Neuron (in vitro differentiated cells): ENCODE measurements around the gene SSPN.
A peak's percentile ranks its signal among the peaks of the same experiment; 100 is the strongest.

ENCODE experiments used
- H2AFZ ChIP-seq: one replicate; pipeline ENCODE4 v1.6.1; 2013; ENCODE audit warnings: low read depth, mild to moderate bottlenecking, inconsistent platforms, low read length, moderate library complexity
- H3K27me3 ChIP-seq: one replicate; pipeline ENCODE4 v1.6.1; 2013; ENCODE audit warnings: low read length; ENCODE audit not compliant: insufficient read depth
- H3K36me3 ChIP-seq: one replicate; pipeline ENCODE4 v1.6.1; 2013; ENCODE audit warnings: low read length; ENCODE audit not compliant: insufficient read depth
- H3K4me1 ChIP-seq: one replicate; pipeline ENCODE4 v1.6.1; 2013; ENCODE audit warnings: low read length; ENCODE audit not compliant: insufficient read depth
- H3K4me3 ChIP-seq: 2 replicates; pipeline ENCODE4 v1.5.1; 2013; ENCODE audit warnings: mild to moderate bottlenecking, low read length, moderate library complexity
- H3K9me3 ChIP-seq: one replicate; pipeline ENCODE4 v1.6.1; 2013; ENCODE audit warnings: low read length

Gene SSPN

GRCh38 chr12:26172013-26172412 is 23.4 kb upstream of the SSPN start:
- Histone ChIP-seq H2AFZ (no peak overlapping the region), H3K4me3 (no peak overlapping the region), H3K9me3 (no peaks in the 10 kb centered on the region), H3K36me3 (no peaks in the 10 kb centered on the region), H3K27me3 (no peaks in the 10 kb centered on the region), H3K4me1 (peaks cover 7% of the 10 kb centered on the region)

DNA sequence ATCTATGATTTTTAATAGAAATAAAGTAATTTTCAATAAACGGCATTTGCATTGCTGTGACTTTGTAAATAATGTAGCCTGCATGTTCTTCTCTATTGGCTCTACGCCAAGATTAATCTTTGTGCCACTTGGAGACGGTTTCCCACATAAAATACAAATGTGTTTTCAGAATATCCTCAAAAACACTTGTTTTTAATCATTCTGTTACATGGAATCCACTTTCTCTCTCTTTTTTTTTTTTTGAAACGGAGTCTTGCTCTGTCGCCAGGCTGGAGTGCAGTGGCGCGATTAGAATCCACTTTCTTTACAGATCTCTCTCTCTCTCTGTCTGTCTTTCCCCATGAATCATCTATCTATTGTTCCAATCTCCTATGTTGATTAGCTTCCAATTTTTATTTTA is 22.8 kb upstream of the SSPN start:
- Histone ChIP-seq H3K4me3 (no peak overlapping the region), H3K4me1 (peaks cover 7% of the 10 kb centered on the region), H3K27me3 (no peaks in the 10 kb centered on the region), H3K9me3 (no peaks in the 10 kb centered on the region), H2AFZ (peak overlapping the region; percentile 83), H3K36me3 (no peaks in the 10 kb centered on the region)

DNA sequence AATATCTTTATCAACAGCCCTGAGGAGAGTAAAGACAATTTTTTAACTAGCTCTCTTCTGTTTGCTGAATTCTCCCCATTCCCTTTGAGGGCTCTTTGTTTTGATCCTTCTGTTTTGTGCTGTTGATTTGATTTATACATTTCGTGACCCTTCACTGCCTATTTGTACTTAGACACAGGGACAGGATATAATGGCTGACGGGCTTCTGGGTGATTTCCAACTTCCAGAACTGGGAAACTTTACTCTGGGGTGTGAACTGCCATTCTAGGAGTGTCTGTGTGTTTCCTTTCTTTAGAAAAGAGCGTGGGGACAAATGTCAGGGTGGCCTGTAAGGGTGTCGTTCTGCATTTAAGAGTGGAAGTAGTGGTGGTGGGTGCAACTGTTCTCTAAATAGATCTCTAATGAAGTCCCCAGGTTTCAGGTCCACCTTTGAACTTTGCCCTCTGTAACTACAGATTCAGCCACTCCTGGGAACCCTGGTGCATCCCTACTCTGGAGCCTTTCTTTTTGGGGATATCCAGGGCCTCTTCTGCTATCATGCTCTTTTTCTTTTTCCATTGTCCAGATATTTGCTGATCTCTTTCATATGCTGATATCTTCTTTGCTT is 22.3 kb upstream of the SSPN start:
- H3K4me1 ChIP-seq: peaks cover 7% of the 10 kb centered on the region
- H2AFZ ChIP-seq: peak overlapping the region; percentile 83
- no peaks in the 10 kb centered on the region for H3K36me3 ChIP-seq
- H3K27me3 ChIP-seq: no peaks in the 10 kb centered on the region
- no peak overlapping the region for H3K4me3 ChIP-seq
- H3K9me3 ChIP-seq: no peaks in the 10 kb centered on the region

DNA sequence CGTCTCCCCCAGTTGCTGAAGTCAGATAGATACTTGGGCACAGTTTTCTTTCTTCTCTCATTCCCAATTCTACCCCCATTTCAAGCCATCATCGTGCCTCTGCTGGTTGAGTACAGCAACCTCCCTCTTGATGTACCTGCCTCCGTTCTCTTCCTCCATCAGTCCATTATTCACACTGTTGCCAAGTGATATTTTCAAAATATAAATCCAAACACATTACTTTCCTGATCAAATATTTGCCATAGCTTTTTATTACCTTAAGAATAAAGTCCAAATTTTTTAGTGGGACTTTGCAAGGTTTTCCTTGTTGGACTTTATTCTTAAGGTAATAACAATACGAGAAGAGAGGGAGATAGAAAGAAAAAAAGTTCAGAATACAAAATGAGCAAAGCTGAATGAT is 18.6 kb upstream of the SSPN start:
- Histone ChIP-seq H3K9me3 (no peaks in the 10 kb centered on the region), H3K36me3 (no peaks in the 10 kb centered on the region), H3K27me3 (no peaks in the 10 kb centered on the region), H2AFZ (no peak overlapping the region), H3K4me1 (peaks cover 7% of the 10 kb centered on the region), H3K4me3 (no peak overlapping the region)

GRCh38 chr12:26177283-26177682 is 18.1 kb upstream of the SSPN start:
- no peaks in the 10 kb centered on the region for H3K9me3 ChIP-seq
- H3K36me3 ChIP-seq: no peaks in the 10 kb centered on the region
- H3K4me1 ChIP-seq: peaks cover 7% of the 10 kb centered on the region
- H3K27me3 ChIP-seq: no peaks in the 10 kb centered on the region
- no peak overlapping the region for H3K4me3 ChIP-seq
- no peak overlapping the region for H2AFZ ChIP-seq

DNA sequence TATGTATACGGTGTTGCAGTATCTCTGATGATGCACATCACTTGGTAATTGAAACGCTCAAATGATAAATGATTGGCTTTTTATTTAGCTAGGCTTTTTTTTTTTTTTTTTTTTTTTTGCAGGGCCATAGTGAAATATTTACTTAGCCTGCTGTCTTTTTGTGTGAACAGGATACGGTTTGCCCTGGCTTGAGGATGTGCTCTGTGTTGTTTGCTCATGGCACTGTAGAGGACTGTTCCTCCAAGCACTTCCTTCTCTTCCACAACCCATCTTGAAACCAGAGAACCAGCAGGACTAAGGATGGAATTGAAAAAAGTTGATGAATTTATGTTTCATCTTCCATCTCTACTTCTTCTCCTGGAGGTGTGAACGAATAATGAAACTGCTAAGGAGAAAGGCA is 15.5 kb upstream of the SSPN start:
- no peak overlapping the region for H3K4me3 ChIP-seq
- no peaks in the 10 kb centered on the region for H3K9me3 ChIP-seq
- H3K4me1 ChIP-seq: no peaks in the 10 kb centered on the region
- no peak overlapping the region for H2AFZ ChIP-seq
- H3K36me3 ChIP-seq: no peaks in the 10 kb centered on the region
- H3K27me3 ChIP-seq: no peaks in the 10 kb centered on the region

GRCh38 chr12:26182377-26182776 is 13.0 kb upstream of the SSPN start:
- no peaks in the 10 kb centered on the region for H3K4me1 ChIP-seq
- H2AFZ ChIP-seq: no peak overlapping the region
- no peaks in the 10 kb centered on the region for H3K36me3 ChIP-seq
- no peaks in the 10 kb centered on the region for H3K9me3 ChIP-seq
- H3K4me3 ChIP-seq: no peak overlapping the region
- H3K27me3 ChIP-seq: no peaks in the 10 kb centered on the region

- H3K4me1 ChIP-seq: no peaks in the 10 kb centered on the region
- no peaks in the 10 kb centered on the region for H3K27me3 ChIP-seq
- H3K36me3 ChIP-seq: no peaks in the 10 kb centered on the region
- H2AFZ ChIP-seq: no peak overlapping the region
- no peaks in the 10 kb centered on the region for H3K9me3 ChIP-seq
- no peak overlapping the region for H3K4me3 ChIP-seq
Measured at GRCh38 chr12:26185532-26186320, 9.6 kb upstream of the SSPN start.

- H3K36me3 ChIP-seq: no peaks in the 10 kb centered on the region
- H3K4me1 ChIP-seq: no peaks in the 10 kb centered on the region
- H2AFZ ChIP-seq: no peak overlapping the region
- H3K9me3 ChIP-seq: no peaks in the 10 kb centered on the region
- no peak overlapping the region for H3K4me3 ChIP-seq
- H3K27me3 ChIP-seq: no peaks in the 10 kb centered on the region
Measured at GRCh38 chr12:26187014-26187798, 8.2 kb upstream of the SSPN start.

- H2AFZ ChIP-seq: no peak overlapping the region
- H3K36me3 ChIP-seq: no peaks in the 10 kb centered on the region
- no peaks in the 10 kb centered on the region for H3K4me1 ChIP-seq
Measured at GRCh38 chr12:26188127-26188526, 7.2 kb upstream of the SSPN start.

GRCh38 chr12:26188641-26189040 is 6.7 kb upstream of the SSPN start:
- Histone ChIP-seq H3K36me3 (no peaks in the 10 kb centered on the region), H3K27me3 (no peaks in the 10 kb centered on the region), H3K9me3 (no peaks in the 10 kb centered on the region), H3K4me3 (no peak overlapping the region), H3K4me1 (no peaks in the 10 kb centered on the region), H2AFZ (no peak overlapping the region)

More at GRCh38 chr12:26188127-26188526, 7.2 kb upstream of the SSPN start:
- Histone ChIP-seq H3K4me3 (no peak overlapping the region), H3K27me3 (no peaks in the 10 kb centered on the region), H3K9me3 (no peaks in the 10 kb centered on the region)

GRCh38 chr12:26192142-26192541 is 3.2 kb upstream of the SSPN start:
- H3K27me3 ChIP-seq: no peaks in the 10 kb centered on the region
- peaks cover 6% of the 10 kb centered on the region for H3K4me1 ChIP-seq
- no peaks in the 10 kb centered on the region for H3K36me3 ChIP-seq
- no peaks in the 10 kb centered on the region for H3K9me3 ChIP-seq
- H2AFZ ChIP-seq: no peak overlapping the region
- no peak overlapping the region for H3K4me3 ChIP-seq

GRCh38 chr12:26193539-26193938 is 1.8 kb upstream of the SSPN start:
- Histone ChIP-seq H3K9me3 (no peaks in the 10 kb centered on the region), H3K27me3 (no peaks in the 10 kb centered on the region), H3K4me3 (no peak overlapping the region), H3K36me3 (no peaks in the 10 kb centered on the region), H3K4me1 (peaks cover 13% of the 10 kb centered on the region), H2AFZ (no peak overlapping the region)
